HG02588 (cell line): ENCODE results near the gene SOWAHB.

Experiments
- ATAC-seq: cut with Tn5 transposase; IDR thresholded peaks from one replicate; pipeline ENCODE4 v1.9.1; 2021; ENCODE audit warnings: mild to moderate bottlenecking, moderate library complexity; ENCODE audit not compliant: unreplicated experiment

SOWAHB gene, protein sequence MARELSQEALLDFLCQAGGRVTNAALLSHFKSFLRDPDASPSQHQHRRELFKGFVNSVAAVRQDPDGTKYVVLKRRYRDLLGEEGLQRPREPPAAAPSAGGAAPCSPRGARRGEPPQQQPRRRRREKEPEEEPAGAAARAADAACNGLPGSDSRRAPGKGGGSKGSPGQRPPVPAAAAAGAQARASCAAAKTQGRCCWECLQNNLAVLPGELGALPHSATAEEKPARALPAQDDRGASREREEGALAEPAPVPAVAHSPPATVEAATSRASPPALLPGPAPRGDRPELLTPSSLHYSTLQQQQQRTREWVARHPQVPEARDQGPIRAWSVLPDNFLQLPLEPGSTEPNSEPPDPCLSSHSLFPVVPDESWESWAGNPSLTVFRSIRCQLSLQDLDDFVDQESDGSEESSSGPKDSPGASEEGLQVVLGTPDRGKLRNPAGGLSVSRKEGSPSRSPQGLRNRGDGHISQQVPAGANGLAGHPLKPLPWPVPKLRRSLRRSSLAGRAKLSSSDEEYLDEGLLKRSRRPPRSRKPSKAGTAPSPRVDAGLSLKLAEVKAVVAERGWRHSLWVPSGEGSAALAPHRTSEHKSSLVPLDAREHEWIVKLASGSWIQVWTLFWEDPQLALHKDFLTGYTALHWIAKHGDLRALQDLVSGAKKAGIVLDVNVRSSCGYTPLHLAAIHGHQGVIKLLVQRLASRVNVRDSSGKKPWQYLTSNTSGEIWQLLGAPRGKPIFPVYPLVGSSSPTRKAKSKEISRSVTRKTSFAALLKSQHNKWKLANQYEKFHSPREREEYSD

GRCh38 chr4:76897536-76898384, at the start of gene SOWAHB:
TSS of gene SOWAHB (minus strand) at chr4:76898144. CDS start at chr4:76897849, 295 bp downstream.
- no peak for ATAC-seq

DNA sequence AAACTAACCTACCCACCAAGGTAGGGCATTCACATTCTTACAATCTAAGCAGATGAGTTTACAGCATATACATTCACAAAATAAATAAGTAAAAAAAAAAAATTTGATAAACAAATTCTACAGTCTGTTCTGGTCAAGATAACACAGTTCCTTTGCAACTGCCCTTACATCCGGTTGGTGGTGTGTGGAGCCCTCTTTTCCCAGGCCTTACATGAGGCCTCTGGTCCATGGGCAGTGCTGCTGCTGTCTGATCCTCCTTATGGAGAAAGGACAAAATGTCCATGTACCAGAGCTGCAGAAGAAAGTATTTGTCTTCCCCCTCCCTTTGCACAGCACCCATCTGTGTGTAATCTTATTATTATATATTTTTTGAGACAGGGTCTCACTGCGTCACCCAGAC, 49.4 kb upstream of the SOWAHB start:
- no peak for ATAC-seq

DNA sequence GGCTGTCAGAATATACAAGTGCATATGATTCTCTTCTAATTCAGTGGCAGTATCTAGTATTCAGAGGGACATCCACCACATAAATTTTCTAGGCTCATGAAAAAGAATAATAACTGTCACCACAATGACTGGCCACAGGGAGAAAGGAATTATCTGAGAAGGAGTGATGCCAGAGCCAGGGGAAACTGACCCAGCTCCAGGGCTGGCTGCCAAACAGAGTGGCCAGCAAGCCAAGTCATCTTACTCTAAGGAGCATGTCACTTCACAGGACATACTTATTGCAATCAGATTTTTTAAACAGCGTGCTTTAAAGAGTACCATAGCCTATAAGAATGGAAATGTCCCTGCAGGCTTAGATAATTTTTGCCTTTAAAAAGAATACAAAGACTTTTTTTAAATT, 45.8 kb upstream of the SOWAHB start:
- no peak for ATAC-seq

- ATAC-seq = no peak
Observed at GRCh38 chr4:76943129-76943620, 45.2 kb upstream of the SOWAHB start.

DNA sequence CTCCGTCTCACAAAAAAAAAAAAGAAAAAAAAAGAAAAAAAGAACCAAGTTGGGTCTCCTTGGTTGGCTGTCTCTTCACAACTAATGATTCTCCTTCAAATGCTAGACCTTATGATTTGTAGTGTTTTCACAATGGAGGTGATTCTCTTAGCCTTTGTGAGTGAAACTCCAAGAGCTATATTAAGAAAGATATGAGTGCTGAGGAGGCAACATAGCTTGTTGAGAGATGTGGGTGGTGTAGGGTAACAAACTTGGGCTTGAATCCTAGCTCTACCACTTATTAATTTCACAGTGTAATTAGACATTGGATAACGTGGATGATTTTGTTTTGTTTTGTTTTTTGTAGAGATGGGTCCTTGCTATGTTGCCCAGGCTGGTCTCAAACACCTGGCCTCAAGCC, 41.2 kb upstream of the SOWAHB start:
- ATAC-seq = no peak

- ATAC-seq = no peak
Observed at GRCh38 chr4:76931576-76932276, 33.8 kb upstream of the SOWAHB start.

GRCh38 chr4:76931087-76931486, 33.1 kb upstream of the SOWAHB start:
- no peak for ATAC-seq

DNA sequence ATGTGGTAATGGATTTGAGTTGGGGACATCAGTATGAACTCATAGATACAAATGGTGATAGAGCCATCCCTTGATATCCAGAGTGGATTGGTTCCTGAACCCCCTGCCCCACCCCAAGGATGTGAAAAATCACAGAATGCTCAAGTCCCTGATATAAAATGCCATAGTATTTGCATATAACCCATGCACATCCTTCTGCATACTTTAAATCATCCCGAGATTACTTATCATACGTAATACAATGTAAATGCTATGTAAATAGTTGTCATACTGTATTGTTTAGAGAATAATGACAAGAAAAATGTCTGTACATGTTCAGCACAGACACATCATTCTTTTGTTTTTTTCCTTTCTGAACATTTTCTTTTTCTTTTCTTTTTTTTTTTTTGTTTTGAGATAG, 32.7 kb upstream of the SOWAHB start:
- no peak for ATAC-seq

DNA sequence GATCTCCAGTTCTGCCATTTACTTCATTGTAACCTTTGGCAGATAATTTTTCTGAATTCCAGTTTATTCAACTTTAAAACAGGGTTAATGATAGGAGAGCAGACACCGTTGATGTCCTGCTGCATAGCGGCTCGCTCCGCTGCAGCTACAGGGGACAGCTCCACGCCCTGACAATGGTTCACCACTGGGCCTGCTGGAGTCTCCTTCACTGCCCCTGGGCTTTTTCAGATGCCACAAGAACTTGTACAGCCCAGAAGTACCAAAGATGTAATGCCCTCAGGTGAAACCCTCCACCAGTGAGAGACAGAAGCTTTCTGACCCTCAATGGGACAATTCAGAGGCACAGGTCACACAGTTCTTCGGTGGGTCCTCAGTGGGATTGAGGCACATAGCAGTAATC, 28.9 kb upstream of the SOWAHB start:
- ATAC-seq = no peak

DNA sequence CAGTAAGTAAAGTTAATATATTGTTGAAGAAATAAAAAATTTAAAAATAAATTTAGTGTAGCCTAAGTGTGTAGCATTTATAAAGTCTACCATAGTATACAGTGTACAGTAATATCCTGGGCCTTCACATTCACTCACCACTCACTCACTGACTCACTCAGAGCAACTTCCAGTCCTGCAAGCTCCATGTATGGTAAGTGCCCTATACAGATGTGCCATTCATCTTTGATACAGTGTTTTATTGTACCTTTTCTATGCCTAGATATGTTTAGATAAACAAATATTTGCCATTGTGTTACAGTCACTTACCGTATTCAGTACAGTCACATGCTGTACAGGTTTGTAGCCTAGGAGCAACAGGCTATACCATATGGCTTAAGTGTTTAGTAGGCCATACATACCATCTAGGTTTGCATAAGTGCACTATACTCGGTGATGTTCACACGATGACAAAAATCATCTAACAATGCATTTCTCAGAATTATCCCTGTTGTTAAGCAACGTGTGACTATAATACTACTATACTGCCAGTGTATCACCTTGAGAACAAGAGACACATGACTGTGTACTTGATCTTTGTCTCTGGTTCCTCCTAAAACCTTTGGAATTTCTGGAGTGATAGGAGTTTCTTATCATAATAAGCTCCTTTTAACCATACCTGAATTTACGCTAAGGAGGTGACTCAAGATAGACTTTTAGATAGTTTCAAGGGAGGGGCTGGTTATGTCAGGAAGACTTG, 25.8 kb upstream of the SOWAHB start:
- ATAC-seq = no peak

DNA sequence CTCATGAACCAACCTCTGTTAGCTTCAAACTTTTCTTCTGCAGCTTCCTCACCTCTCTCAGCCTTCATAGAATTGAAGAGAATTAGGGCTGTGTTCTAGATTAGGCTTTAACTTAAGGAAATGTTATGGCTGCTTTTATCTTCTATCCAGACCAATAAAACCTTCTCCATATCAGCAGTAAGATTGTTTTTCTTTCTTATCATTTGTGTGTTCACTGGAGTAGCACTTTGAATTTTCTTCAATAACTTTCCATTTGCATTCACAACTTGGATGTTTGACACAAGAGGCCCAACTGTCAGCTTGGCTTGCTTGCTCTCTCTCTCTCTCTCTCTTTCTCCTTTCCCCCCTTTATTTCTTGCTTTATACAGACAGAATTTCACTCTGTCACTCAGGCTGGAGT, 22.8 kb upstream of the SOWAHB start:
- ATAC-seq = no peak

DNA sequence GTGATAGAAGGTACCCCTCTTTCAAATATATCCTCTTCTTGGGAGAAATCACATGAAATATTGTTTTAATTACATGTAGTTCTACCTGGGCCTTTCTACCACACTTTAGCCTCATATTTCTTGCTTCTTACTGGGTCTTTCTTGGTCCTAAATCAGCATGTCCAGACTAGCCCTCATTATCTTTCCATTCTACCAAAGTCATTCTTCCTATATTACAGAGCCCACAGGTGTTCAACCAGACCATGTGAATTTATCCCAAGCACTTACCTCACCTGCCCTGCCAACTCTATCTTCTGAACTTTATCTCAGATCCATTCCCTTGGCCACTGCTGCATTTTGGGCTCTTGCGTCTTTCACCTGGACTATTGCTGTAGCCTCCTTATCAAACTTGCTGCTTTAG, 11.8 kb upstream of the SOWAHB start:
- no peak for ATAC-seq

- no peak for ATAC-seq
Observed at GRCh38 chr4:76905521-76905920, 7.6 kb upstream of the SOWAHB start.

GRCh38 chr4:76904646-76905190, 6.8 kb upstream of the SOWAHB start:
- no peak for ATAC-seq

DNA sequence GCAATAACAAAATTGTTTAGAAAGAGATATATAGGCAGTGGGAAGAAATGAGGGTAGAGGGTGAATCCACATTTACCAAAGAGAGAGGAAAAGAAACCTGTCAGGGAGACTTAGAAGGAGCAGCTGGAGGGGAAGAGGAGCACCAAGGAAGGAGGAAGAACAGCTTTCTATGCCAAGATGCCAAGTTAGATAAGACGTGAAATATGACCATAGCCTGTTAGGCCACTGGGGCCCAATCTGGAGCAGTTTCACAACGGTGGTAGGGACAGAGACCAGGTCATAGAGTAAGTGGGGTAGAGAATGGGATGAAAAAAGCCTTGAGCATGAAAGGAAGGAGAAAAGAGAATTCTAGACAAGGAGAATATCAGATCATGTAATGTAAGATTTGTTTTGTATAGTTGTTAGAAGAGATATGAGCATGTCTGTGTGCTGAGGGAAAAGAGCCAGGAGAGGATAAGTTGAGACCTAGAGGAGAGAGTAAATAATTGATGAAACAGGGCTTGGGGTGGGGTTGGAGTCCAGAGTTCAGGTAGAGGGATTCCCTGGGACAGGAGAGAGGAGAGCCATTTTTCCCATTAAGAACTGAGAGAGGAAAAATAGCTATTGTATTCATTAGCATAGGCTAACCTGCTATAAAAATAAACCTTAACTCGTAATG, 4.4 kb upstream of the SOWAHB start:
- no peak for ATAC-seq

DNA sequence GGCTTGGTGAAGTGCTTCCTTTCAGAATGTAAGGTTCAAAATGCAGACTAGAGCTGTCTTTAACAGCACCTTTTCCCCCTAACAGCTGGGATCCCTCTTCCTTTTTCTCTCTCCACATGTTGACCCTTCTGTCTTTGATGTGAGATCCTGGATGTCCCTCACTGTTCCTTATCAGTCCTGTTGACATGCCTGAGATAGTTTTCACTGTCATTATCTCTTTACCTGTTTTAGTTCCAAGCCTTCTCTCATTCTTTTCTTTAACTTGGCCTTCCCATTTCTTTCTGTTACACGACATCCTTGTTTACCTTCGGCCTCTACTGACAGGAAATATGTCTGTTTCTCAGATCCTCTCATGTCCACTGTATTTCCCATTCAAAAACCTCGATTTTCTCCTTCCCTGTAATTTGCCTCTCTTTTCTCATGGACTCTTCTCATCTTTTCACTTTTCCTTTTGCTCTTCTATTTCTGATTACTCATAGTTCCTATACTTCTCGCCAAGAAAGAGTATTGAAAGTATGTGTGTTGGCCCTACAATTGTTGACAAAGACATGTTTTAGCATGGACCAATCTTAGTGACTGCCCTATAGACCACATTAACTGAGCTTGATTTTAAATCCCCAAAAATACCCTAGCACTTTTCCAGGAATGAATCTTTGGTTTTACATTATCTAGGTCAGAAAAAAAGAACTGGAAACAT, 1.2 kb upstream of the SOWAHB start:
- no peak for ATAC-seq

DNA sequence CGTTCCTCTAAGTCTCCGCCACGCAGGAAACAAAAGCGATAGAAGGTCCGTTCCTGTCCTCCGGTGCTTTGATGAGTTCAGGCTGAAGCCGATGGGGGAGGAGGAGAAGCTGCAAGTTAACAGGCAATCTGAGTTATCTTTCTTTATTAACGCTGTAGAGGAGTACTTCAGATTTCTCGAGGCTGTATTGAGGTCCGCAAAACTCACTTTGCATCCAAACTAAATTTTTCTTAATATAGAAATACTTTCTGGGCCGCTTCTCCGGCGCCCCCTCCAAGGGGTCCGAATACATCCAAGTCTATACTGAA, 395 bp upstream of the SOWAHB start:
- no peak for ATAC-seq
